ENCODE results near the gene PPIE. TPM values are rescaled to one million over a fixed set of nuclear protein-coding genes. Genes with fewer than 3 reads are reported as not detected.

The PPIE gene
- total RNA-seq, 3 donors from 2014 or later (not counting 1 experiment from before 2014, with no cell fraction given) = 44.3 to 62.8 (median 59.8) TPM

- H3K9me3 Mint-ChIP-seq = no peaks in the 10 kb centered on the region
- no peak for ATAC-seq
- no peak overlapping the region for H3K27ac Mint-ChIP-seq
- no peak overlapping the region for H3K4me3 ChIP-seq (ENCODE audit: low read length)
- H3K4me1 Mint-ChIP-seq = no peaks in the 10 kb centered on the region
- no peaks in the 10 kb centered on the region for H3K9me3 ChIP-seq (ENCODE audit: control insufficient read depth, insufficient read depth, low read length)
- H3K36me3 Mint-ChIP-seq = no peaks in the 10 kb centered on the region
- H3K27me3 Mint-ChIP-seq (ENCODE audit: low read depth in 2 of 2) = peaks cover 16 to 19% of the 10 kb centered on the region in 2 donors
- no peak for TF ChIP-seq CTCF (IDR thresholded peaks at IDR 0.05)
- no peaks in the 10 kb centered on the region for H3K4me1 ChIP-seq (ENCODE audit: control insufficient read depth, insufficient read depth, low read length)
- intact Hi-C loops (cut with micrococcal nuclease) = no loop called here
- H3K27me3 ChIP-seq (ENCODE audit: control insufficient read depth, insufficient read depth, low read length) = peaks cover 4% of the 10 kb centered on the region
- no peak overlapping the region for H3K4me3 Mint-ChIP-seq
- no peaks in the 10 kb centered on the region for H3K36me3 ChIP-seq (ENCODE audit: control insufficient read depth, insufficient read depth, low read length)
- no peak overlapping the region for H3K27ac ChIP-seq (ENCODE audit: low read length)
- WGBS (ENCODE audit: insufficient coverage) = 89% methylated on average over 12 of the region's 12 CpGs
- DNase-seq = no peak
These were observed 27.3 kb upstream of the PPIE start for GRCh38 chr1:39711104-39711965.

GRCh38 chr1:39711966-39712340, 26.7 kb upstream of the PPIE start:
- no peak overlapping the region for H3K27ac Mint-ChIP-seq
- 85% methylated on average over 6 of the region's 6 CpGs for WGBS (ENCODE audit: insufficient coverage)
- no peaks in the 10 kb centered on the region for H3K9me3 Mint-ChIP-seq
- ATAC-seq = no peak
- no peak for DNase-seq
- peaks cover 4% of the 10 kb centered on the region for H3K27me3 ChIP-seq (ENCODE audit: control insufficient read depth, insufficient read depth, low read length)
- no peak overlapping the region for H3K4me3 ChIP-seq (ENCODE audit: low read length)
- TF ChIP-seq CTCF (IDR thresholded peaks at IDR 0.05) = no peak
- no peaks in the 10 kb centered on the region for H3K4me1 ChIP-seq (ENCODE audit: control insufficient read depth, insufficient read depth, low read length)
- no peaks in the 10 kb centered on the region for H3K36me3 Mint-ChIP-seq
- no peaks in the 10 kb centered on the region for H3K36me3 ChIP-seq (ENCODE audit: control insufficient read depth, insufficient read depth, low read length)
- H3K27me3 Mint-ChIP-seq (ENCODE audit: low read depth in 2 of 2) = peaks cover 20 to 25% of the 10 kb centered on the region in 2 donors
- H3K9me3 ChIP-seq (ENCODE audit: control insufficient read depth, insufficient read depth, low read length) = no peaks in the 10 kb centered on the region
- intact Hi-C loops (cut with micrococcal nuclease) = no loop called here
- H3K27ac ChIP-seq (ENCODE audit: low read length) = no peak overlapping the region
- H3K4me1 Mint-ChIP-seq = no peaks in the 10 kb centered on the region
- no peak overlapping the region for H3K4me3 Mint-ChIP-seq

- Histone ChIP-seq H3K27me3 (ENCODE audit: control insufficient read depth, insufficient read depth, low read length) (peaks cover 11% of the 10 kb centered on the region), H3K9me3 (ENCODE audit: control insufficient read depth, insufficient read depth, low read length) (no peaks in the 10 kb centered on the region), H3K4me3 (ENCODE audit: low read length) (no peak overlapping the region), H3K4me1 (ENCODE audit: control insufficient read depth, insufficient read depth, low read length) (no peaks in the 10 kb centered on the region), H3K27ac (ENCODE audit: low read length) (no peak overlapping the region), H3K36me3 (ENCODE audit: control insufficient read depth, insufficient read depth, low read length) (no peaks in the 10 kb centered on the region)
- no peak overlapping the region for H3K4me3 Mint-ChIP-seq
- no peaks in the 10 kb centered on the region for H3K36me3 Mint-ChIP-seq
- no peak overlapping the region for H3K27ac Mint-ChIP-seq
- DNase-seq (no peak), ATAC-seq (no peak)
- peaks cover 27 to 41% of the 10 kb centered on the region in 2 donors for H3K27me3 Mint-ChIP-seq (ENCODE audit: low read depth in 2 of 2)
- H3K4me1 Mint-ChIP-seq = no peaks in the 10 kb centered on the region
- no peaks in the 10 kb centered on the region for H3K9me3 Mint-ChIP-seq
- intact Hi-C loops (cut with micrococcal nuclease) = no loop called here
- 94% methylated on average over 5 of the region's 5 CpGs for WGBS (ENCODE audit: insufficient coverage)
- no peak for TF ChIP-seq CTCF (IDR thresholded peaks at IDR 0.05)
These were observed 25.1 kb upstream of the PPIE start for GRCh38 chr1:39713557-39713956.

Measured in natural killer cell (primary cell).